NCI-H526 treated with DMSO at 0.1 percent for 48 hours (cell line): ENCODE measurements around the gene RASSF4.

Experiments used
- DNase-seq: peaks from one replicate; lab custom pipeline; 2025; lab: John Stamatoyannopoulos, UW

The RASSF4 gene

GRCh38 chr10:44975431-44976331 is 16.1 kb downstream of the RASSF4 start:
- peak; percentile 24 for DNase-seq

DNA sequence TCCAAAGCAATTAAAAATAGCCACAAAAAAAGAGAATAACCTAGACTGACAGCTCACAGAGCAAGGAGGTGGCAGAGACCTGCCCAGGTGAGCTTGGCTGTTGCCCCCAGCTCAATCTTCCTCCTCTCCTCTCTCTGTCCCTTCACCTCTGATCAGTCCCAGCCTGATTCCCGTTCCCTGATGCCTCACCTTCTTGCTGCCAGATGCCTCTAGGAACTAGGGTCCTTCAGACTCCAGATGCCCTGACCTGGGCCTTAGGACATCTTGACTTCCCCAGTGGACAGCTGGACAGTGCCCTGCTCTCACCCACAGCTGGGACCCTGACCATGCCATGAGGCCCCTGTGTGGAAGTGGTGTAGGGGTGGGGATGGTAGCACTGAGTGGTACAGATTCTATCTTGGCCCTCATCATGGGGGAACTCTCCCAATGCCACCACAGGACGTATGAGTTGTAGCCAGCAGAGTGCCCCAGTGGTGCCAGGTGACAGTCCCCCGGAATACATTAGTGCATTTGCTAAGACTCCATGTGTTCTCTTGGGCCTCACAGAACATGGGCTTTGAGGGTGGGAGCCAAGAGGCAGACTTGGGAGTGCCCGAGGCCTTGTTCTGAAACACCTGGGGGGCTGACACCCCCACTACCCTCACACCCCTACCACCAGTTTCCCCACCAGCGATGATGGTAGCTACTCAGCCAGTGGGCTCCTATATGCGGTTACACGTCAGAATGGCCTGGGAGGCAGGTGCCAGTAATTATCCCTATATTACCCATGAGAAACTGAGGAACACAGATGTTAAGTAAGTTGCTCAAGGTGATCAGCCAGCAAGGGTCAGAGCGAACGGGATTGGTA is 17.0 kb downstream of the RASSF4 start:
- DNase-seq, result no peak

- DNase-seq, result no peak
Observed at GRCh38 chr10:44977287-44978212, 17.9 kb downstream of the RASSF4 start.

- DNase-seq, result no peak
Observed at GRCh38 chr10:44978213-44978569, 18.6 kb downstream of the RASSF4 start.

- DNase-seq, result peak; percentile 70
Observed at GRCh38 chr10:44978570-44979280, 19.1 kb downstream of the RASSF4 start, which contains the start of gene DEPP1. Gene DEPP1, minus strand, starts transcription at chr10:44978809. Its CDS starts 779 bp downstream, at chr10:44978030.

DNA sequence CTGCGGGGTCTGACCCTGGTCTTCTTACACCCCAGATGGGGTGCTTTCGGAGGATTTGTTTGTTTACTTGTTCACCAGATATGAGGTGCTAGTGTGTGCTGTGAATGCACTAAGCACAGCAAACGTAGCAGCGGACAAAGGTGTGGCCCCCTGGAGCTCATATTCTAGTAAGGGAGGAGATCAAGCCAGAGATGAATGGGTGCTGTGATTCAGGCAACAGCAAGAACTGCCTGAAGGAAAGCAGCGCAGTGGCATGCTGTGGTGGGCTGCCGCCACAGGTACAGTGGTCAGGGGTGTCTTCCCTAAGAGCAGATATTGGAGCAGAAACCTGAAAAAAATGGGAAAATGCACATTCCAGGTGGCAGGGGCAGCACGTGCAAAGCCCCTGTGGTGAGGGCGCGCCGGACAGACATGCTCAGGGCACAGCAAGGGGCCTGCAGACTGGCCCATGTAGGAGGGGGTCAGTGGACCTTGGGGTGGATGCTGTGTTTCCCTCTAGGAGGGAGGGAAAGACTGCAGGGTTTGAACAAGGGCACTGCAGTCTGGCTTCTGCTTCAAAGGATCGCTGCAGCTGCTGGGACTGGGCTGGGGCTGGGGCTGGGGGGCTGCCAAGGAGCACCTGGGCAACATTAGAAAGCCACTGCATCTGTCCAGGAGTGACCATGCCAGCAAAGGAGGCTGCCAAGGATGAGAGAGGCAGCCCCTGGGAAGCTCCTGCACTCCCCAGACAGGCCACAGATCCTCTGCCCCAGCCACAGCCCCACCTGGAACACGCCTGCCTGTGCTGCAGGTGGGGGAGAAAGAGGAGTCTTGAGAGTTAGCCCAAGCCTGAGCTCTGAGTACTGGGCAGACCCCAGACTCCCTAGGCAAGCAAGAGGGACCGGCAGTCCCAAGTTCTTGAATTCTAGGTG is 19.9 kb downstream of the RASSF4 start:
- no peak for DNase-seq

DNA sequence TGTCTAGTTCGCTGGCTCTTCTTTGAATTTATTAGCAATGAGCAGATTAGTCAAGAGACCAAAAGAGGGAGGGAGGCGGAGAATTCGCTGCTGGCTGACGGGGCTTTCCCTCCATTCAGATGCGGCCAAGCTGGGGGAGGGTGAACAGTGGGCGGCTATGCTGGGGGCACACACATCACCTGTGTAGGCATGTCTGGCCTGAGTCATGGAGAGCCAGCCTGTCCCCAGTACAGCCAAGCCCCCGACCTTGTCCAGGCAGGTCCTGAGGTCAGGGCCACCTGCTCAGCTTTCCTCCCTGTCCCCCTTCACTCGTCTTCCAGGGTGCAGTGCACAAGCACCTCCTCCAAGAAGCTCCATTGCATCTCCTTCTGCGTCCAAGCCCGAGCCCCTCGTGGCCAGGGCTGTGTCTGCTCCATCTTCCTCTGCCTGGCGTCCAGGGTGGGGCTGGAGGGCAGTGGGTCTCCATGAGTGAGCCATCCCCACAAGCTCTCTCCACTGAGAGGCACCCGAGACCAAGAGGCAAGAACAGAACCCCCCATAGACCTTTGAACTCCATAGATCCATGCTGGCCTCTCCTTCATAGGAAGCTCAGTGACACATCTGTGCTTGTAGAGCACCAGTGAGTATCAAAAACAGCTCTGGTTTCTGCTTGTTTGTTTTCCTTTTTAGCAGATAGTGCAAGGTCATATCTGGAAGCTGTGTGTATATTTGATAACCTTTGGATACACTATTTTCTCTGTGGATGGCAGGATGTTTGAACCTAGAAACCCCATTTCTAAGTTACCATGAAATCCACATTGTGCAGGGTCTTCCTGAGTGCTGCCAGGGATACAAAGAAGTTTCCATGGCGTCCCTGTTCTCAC is 20.9 kb downstream of the RASSF4 start:
- DNase-seq, result no peak

DNA sequence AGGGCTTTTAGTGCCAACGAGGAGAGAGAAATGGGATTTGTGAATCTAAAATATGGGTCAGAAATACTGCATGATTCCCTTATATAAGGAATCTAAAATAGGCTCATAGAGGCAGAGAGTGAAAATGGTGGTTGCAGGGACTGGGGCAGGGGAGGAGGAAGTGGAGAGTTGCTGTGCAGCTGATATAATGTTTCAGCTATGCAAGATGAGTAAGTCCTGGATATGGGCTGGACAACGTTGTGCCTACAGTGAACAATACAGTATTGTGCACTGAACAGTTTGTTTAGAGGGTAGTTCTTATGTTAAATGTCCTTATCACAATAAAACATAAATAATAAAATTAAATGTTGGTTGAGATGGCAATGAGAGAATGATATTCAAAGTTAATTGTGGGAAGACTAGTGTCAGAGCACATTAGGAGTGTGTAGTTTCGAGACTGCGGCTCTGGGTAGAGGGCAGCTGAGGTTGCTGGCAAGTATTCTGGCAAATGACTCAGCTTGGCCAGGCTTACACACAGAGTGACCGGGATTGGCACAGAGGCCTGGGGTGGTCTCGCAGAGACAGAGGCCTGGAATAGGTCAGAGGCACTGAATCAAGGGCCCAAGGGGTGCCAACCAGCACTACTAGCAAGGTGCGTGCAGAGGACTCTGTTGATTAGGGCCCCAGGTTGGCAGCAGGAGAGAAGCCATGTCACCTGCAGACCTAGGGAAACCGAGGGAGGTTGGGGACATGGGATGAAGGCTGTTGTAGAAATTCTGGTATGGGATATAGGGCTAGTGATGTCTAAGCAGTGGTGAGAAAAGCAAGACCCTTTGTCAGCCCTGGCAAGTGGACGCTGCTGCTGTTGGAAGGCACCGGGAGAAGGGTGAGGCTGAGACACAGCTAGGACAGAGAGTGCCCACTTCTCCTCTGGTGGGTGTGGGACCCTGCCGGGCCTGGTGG is 21.8 kb downstream of the RASSF4 start:
- peak; percentile 13 for DNase-seq

DNA sequence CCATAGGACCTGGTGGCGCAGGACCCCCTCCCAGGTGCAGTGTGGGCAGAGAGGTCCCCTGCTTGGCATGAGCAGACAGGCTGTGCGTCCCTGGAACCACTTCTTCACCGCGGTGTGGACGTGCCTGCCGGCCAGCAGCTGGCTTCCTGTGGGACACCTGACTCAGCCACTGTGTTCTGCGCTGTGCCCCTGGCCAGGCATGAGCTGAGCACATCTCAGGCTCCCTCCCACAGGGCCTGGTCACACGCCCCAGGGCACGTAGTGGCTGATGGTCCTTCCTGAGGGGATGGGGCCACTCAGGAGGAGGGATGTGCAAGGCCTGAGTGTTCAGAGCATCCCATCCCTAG is 22.5 kb downstream of the RASSF4 start:
- DNase-seq, result no peak

GRCh38 chr10:44982496-44982895 is 22.9 kb downstream of the RASSF4 start:
- DNase-seq, result no peak

DNA sequence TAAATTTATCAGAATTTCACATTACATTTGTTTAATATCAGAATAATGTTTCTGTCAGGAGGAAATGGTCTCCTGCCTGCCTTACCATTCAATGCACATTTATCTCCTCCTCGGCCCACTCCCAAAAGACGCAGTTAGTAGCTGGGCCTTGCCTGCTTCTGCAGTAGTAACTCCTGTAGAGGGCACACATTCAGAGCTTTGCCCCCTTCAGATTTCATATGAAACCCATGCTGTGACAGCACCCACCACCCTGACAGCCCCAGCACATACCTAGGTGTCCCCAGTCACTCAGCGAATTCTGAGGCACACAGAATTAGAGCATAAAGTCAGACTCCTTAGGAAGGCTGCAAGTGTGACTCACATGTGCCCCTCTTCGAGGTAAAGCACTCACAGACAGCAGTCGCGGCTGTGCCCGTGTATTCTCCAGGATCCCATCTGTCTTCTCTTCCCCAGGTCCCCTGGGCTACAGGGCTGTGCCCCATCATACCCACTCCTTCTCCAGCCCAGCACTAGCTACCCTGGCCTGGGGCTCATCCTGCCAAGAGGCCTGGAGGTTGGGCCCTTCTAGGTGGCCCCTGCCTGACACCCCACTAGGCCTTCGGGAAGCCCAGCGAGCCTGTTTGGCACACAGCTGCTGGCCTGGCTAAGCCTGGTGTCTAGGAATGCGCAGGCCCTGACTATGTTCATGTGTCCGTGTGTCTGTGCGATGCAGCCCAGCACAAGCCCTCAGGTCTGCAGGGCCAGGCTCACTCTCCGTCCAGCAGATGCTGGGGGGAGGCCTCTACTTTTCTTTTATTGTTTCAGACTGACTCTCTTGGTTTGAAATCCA is 23.7 kb downstream of the RASSF4 start:
- DNase-seq, result no peak

DNA sequence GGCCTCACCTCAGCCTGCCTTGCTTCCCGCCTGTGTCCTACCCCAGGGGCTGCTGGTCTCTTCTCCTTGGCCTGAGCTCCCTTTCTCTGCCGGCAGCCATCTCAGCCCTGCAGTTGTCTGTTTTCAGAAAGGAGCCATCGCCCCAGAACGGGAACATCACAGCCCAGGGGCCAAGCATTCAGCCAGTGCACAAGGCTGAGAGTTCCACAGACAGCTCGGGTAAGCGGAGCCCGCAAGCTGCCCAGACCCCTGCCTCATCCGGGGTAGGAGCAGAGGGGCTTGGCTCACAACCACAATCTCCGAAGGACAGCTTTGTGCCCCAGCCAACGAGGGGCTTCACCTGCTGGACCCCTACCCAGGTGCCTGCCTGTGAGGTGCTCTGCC is 24.3 kb downstream of the RASSF4 start:
- DNase-seq, result no peak

DNA sequence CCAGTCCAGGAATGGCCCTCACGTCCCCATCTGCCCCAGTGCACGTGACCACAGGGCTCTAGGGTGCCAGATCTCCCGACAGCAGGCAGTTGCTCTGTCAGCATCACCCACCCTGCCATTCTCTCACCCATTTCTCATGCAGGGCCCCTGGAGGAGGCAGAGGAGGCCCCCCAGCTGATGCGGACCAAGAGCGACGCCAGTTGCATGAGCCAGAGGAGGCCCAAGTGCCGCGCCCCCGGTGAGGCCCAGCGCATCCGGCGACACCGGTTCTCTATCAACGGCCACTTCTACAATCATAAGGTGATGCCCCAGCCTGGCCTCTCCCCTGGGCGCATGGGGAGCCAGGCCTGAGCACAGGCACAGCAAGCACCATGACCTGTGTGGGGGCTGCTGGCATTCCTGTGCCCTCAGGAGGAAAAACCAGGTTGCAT is 25.1 kb downstream of the RASSF4 start:
- no peak for DNase-seq

DNA sequence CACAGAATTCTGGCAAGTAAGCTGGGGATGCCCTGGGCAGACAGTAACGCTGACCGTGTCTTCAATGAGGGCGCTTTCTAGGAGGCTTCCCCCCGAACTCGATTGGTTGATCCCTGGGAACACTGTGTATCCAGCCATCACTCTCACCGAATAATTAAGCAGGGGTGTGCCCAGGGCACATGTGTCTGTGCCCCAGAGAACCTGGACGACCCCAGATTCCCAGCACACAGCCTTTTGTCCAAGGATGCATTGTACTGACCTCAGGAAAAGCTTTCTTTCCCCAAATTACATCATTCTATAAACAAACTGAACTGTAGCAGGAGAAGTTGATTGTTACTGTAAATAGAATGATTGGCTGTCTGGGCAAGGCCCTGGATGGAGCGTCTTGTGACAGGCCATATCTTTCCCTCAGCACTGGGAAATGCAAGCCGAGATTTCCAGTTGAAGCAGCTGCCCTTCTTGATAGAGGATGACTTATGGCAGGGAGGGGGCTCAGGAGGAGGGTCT is 25.6 kb downstream of the RASSF4 start:
- DNase-seq, result no peak

DNA sequence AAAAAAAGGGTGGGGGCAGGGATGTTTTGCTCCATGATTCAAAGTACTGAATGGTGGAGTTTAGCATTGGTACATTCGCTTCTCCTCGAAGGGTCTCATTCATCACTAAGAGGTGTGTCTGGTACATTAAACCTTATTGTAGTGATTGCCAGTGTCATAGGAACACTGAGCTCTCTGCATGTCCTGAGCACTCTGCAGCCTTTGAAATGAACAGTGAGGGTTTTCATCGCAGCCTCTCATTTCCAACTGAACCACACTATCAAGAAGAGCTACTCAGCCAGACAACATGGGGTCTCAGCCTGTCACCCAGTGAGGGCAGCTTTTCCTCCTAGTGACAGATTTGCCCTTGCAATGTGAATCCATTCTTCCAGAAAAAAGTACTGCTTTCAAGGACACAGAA is 26.6 kb downstream of the RASSF4 start:
- DNase-seq, result no peak

- no peak for DNase-seq
Observed at GRCh38 chr10:44986670-44987069, 27.1 kb downstream of the RASSF4 start.

GRCh38 chr10:44988957-44989585 is 29.5 kb downstream of the RASSF4 start:
- DNase-seq, result no peak
